ENCODE data around the gene RNPEP.

The RNPEP gene

DNA sequence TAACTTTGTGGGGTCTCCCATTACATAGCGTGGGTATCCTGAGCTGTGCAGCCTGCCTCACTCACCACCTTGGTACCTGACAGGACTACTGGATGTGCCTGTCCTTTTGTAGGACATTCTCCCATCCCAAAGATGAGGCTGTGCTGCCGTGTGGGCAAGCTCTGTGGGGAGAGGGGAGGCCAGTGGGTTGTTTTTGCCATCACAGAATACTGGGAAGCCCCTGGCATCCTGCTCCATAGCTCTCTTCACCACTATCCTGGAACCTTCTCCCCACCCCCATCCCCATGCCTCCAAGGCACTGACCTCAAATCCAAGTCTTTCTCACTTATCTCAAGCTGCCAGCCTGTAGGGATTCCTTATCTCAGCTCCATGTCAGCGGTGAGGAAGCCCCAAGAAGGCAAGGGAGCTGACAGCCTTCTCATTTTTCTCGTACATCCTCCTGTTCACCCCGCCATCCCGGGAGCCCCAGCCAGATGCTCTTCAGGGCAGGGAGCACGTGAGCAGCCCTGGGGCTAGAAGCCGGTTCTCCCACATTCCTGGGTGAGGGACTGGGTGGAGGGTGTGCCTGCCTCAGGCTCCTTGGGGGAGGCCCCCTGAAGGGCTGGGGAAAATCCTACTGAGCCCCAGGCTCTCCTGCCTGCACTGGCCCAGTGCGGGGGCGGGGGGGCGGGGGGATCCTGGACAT is 25.5 kb downstream of the RNPEP start:
- in situ Hi-C loops (cut with MboI; ENCODE audit: low sequenced_read_pairs) = loop anchor here (25.0 kb wide), 1 partner anchor 104 kb away; the partner anchor contains the start of gene GPR37L1

DNA sequence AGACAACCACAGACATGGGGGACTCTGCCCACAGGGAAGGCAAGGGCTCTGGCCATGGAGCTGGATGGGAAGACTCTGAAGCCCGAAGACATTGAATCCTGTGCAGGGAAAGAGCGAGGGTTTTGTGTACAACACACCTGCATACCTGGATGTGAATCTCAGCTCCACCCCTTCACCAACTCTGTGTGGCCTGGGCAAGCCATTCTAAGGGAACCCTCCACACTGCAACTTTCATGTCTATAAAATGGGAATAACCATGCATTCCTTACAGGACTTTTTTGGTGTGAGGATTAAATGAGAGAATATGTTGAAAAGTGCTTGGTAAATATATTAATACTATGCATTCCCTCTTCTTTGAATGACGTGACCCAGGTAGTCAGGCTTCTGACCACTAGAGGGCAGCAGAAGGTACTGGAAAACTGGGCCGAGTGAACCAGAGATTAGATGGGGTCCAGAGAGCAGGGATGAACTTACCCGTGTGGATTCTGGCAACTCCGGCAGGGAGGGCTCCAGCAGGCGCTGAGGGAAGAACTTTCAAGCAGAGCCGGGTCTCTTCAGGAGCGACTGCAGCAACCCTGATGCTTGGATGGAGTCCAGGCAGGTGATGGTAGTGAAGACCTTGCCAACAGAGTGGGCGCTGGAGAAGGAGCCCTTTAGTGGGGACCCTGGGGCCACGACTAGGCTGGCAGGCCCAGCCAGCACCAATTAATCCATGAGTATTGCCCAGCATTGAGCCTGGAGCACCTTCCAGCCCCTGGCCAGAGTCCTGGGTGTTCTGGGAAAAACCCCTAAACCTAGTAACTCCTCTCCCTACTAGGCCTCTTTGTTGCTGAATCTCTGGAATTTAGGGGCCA is 27.1 kb downstream of the RNPEP start:
- in situ Hi-C loops (cut with MboI; ENCODE audit: low sequenced_read_pairs) = loop anchor here (25.0 kb wide), 1 partner anchor 103 kb away; the partner anchor contains the start of gene GPR37L1

DNA sequence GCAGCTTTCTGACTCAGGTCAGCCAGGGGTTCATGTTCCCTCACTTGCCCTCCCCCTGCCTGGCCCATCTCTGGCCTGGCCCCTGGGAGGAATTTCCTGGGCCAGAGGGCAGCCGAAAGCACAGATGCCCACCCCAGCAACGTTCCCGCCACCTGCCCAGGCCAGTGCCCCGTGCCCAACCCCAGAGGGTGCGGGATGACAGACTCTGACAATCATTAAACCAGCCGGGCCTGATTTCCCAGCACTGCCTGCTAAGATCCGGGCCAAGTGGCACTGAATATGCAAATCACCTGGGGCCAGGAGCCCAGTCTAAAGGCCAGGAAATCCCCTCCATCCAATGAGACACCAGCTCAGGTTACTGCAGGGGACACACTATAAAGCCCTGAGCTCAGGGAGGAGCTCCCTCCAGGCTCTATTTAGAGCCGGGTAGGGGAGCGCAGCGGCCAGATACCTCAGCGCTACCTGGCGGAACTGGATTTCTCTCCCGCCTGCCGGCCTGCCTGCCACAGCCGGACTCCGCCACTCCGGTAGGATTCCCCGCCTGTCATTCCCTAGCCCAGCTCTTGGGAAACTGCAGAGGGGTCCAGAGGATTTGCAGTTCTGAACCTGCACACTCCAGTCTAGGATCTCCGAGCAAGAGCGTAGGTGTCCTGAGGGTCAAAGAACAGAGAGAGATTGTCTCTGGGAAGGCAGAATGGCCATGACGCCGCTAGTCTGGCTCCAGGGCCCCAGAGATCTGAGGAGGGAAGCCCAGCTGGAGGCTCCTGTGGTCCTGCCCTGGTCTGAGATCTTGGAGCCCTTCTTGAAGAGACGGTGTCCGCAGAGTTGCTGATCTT is 27.9 kb downstream of the RNPEP start, which contains the start of gene ELF3:
ELF3 (plus strand) TSS at position 408 of the 836 bp plus-strand sequence. CDS start 550 bp downstream, outside the sequence.
- in situ Hi-C loops (cut with MboI; ENCODE audit: low sequenced_read_pairs) = loop anchor here (25.0 kb wide), 1 partner anchor 102 kb away; the partner anchor contains the start of gene GPR37L1

DNA sequence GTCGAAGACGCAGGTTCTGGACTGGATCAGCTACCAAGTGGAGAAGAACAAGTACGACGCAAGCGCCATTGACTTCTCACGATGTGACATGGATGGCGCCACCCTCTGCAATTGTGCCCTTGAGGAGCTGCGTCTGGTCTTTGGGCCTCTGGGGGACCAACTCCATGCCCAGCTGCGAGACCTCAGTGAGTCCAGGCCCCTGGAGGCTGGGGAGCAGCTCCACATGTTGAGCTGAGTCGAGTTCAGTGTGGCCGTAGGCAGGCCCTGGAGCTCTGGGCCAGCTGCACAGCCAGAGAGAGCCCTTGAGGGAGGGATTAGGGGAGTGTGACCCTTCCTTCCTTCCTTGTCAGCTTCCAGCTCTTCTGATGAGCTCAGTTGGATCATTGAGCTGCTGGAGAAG is 29.5 kb downstream of the RNPEP start:
- in situ Hi-C loops (cut with MboI; ENCODE audit: low sequenced_read_pairs) = loop anchor here (25.0 kb wide), 1 partner anchor 100 kb away; the partner anchor contains the start of gene GPR37L1

DNA sequence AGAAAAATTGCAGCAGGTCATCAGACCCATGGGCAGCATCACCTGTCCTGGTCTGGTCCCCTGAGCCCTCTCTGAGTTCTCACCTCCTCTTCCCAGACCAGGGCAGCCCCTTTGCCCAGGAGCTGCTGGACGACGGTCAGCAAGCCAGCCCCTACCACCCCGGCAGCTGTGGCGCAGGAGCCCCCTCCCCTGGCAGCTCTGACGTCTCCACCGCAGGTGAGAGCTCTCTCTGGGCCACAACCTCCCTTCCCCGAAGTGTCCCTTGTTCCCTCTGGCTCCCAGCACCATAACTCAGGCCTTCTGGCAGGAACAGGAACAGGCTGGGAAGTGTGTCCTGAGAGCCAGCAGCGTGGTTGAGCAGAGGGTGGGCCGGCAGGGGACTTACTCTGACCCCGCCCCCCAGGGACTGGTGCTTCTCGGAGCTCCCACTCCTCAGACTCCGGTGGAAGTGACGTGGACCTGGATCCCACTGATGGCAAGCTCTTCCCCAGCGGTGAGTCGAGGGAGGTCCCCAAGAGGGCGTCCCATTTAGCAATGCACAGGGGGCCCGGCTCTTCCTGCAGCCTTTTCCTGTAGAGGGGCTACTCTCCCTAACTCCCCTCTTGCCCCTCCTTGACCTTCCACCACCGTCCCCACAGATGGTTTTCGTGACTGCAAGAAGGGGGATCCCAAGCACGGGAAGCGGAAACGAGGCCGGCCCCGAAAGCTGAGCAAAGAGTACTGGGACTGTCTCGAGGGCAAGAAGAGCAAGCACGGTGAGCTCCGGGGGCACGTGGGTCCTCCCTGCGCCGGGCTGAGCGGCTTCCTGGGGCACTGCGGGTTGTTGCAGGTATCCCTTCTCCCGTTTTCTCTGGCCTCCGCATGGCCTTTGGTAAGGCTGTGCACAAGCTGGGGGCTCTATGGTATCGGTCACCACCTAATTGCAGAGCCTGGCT is 30.4 kb downstream of the RNPEP start:
- in situ Hi-C loops (cut with MboI; ENCODE audit: low sequenced_read_pairs) = loop anchor here (25.0 kb wide), 1 partner anchor 99 kb away; the partner anchor contains the start of gene GPR37L1

DNA sequence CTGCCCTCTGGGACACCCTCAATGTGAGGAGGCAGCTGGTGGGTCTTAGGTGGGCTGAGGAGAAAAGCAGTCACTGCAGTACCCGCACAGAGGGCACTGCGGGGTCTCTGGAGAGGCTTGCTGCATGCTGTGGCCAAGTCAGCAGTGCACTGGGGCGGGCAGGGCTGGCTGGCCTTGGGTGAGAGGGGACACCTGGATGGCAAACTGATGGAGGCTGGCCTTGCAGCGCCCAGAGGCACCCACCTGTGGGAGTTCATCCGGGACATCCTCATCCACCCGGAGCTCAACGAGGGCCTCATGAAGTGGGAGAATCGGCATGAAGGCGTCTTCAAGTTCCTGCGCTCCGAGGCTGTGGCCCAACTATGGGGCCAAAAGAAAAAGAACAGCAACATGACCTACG is 31.2 kb downstream of the RNPEP start:
- in situ Hi-C loops (cut with MboI; ENCODE audit: low sequenced_read_pairs) = loop anchor here (25.0 kb wide), 1 partner anchor 99 kb away; the partner anchor contains the start of gene GPR37L1

DNA sequence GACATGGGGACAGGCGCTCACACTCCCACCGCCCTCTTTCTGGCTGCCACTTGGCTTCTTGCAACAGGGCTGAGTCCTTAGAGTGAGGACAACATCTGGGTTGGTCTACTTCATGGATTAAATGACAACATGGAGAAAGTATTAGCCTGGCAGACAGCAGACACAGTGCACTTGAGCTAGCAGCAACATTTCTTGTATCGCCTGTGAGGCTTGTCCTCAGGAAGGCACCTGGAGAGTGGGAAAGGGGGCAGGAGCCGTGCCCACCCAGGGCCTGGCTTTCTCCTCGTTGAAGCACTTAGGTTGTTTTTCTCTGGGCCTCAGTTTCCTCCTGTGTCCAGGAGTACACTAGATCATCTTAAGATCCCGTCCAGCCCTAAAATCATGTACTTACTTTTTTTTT is 31.6 kb downstream of the RNPEP start:
- in situ Hi-C loops (cut with MboI; ENCODE audit: low sequenced_read_pairs) = loop anchor here (25.0 kb wide), 1 partner anchor 98 kb away; the partner anchor contains the start of gene GPR37L1

DNA sequence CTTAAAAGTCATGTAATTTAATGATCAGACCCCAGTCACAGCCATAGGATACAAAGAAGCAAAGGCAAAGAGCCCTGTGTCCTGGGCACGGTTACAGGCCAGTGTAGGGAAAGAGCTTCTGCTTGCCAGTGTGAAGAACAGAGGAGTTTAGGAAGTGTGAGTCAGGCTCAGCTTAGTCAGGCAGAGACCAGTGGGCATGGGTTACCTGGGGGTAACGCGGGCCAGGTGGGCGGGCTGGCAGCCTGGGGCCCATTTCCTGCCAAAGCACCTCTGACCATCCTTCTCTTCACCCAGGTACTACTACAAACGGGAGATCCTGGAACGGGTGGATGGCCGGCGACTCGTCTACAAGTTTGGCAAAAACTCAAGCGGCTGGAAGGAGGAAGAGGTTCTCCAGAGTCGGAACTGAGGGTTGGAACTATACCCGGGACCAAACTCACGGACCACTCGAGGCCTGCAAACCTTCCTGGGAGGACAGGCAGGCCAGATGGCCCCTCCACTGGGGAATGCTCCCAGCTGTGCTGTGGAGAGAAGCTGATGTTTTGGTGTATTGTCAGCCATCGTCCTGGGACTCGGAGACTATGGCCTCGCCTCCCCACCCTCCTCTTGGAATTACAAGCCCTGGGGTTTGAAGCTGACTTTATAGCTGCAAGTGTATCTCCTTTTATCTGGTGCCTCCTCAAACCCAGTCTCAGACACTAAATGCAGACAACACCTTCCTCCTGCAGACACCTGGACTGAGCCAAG is 32.6 kb downstream of the RNPEP start:
- in situ Hi-C loops (cut with MboI; ENCODE audit: low sequenced_read_pairs) = loop anchor here (25.0 kb wide), 1 partner anchor 97 kb away; the partner anchor contains the start of gene GPR37L1

DNA sequence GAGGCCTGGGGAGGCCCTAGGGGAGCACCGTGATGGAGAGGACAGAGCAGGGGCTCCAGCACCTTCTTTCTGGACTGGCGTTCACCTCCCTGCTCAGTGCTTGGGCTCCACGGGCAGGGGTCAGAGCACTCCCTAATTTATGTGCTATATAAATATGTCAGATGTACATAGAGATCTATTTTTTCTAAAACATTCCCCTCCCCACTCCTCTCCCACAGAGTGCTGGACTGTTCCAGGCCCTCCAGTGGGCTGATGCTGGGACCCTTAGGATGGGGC is 33.2 kb downstream of the RNPEP start:
- in situ Hi-C loops (cut with MboI; ENCODE audit: low sequenced_read_pairs) = loop anchor here (25.0 kb wide), 1 partner anchor 97 kb away; the partner anchor contains the start of gene GPR37L1

DNA sequence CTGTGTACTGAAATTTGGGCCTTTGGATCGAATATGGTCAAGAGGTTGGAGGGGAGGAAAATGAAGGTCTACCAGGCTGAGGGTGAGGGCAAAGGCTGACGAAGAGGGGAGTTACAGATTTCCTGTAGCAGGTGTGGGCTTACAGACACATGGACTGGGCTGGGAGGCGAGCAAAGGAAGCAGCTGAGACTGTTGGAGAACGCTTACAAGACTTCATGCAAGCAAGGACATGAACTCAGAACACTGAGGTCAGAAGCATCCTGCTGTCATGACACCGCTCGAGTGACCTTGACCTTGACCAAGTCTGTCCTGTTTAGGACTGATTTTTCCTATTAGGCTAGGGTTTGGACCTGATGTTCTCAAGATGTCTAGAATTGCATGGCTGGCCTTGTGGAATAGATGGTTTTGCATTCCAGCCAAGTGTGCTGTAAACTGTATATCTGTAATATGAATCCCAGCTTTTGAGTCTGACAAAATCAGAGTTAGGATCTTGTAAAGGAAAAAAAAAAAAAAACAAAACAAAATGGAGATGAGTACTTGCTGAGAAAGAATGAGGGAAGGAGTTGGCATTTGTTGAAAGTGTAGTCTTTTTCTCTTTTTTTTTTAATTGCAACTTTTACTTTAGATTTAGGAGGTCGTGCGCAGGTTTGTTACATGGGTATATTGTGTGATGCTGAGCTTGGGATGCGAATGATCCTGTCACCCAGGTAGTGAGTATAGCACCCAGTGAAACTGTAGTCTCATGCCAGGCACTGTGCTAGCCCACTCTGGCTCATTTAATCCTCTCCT is 33.8 kb downstream of the RNPEP start:
- in situ Hi-C loops (cut with MboI; ENCODE audit: low sequenced_read_pairs) = loop anchor here (25.0 kb wide), 1 partner anchor 96 kb away; the partner anchor contains the start of gene GPR37L1

DNA sequence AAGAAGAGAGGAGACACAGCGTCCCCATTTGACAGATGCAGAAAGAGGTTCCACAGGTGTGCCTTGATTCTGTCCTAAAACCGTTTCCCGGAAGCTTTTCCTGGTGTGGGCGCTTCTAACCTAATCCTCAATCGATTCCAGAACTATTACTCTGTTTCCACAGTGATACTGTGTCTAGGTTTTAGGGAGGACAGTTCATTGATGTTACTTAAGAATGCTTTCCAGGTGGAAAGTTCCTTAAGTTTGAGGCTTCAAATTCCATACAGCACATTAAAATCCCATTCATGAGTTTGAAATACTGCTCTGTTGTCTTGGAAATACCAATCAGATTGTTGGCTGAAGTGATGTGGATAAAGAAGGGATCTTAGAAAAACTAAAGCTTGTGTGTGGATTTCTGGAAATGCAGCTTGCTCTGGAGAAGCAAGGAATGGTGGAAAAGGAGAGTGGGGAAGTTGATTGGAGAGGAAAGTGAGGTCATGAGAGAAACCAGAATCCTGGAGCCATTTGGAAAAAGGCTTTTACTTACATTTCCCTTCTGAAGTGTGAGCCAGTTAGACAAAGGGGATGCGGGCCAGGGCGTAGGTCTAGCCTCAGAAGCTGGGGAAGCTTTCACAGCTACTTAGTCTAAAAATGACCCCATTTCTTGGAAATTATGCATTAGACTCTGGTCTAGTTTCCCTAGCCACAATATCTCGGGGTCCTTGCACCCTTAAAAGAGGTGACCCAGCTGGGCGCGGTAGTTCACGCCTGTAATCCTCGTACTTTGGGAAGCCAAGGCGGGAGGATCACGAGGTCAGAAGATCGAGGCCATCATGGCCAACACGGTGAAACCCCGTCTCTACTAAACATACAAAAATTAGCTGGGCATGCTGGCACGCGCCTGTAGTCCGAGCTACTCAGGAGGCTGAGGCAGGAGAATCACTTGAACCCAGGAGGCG is 34.6 kb downstream of the RNPEP start:
- in situ Hi-C loops (cut with MboI; ENCODE audit: low sequenced_read_pairs) = loop anchor here (25.0 kb wide), 1 partner anchor 95 kb away; the partner anchor contains the start of gene GPR37L1

DNA sequence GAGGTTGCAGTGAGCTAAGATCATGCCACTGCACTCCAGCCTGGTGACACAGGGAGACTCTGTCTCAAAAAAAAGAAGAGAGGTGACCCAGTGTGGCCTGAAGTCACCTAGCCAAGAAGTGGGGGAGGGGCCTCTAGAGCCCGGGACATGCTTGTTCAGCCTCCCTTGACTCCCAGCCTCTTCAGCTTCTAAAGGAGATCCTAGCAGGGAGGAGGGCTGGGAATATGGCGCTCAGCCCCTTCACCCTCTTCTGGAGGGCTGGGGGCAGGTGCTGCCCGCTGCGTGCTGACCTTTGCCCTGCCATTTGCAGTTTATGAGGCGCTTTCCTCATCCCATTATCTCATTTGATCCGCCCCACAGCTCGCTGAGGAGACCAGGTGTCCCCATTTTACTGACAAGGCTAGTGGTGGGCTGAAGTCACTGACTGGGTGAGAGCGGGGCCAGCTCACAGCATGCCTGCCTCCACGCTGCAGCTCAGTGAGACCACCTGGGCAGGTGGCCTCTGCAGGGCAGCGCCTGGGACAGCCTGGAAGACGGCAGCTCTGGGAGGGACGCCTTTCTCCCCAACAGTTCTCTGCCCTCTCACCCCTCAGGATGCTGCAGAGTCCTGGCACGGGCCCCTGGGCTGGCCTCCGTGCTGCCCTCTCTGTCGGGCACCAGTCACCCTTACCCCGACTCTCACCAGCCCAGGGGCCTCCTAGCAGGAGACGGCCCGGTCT is 35.5 kb downstream of the RNPEP start:
- in situ Hi-C loops (cut with MboI; ENCODE audit: low sequenced_read_pairs) = loop anchor here (25.0 kb wide), 1 partner anchor 94 kb away; the partner anchor contains the start of gene GPR37L1

DNA sequence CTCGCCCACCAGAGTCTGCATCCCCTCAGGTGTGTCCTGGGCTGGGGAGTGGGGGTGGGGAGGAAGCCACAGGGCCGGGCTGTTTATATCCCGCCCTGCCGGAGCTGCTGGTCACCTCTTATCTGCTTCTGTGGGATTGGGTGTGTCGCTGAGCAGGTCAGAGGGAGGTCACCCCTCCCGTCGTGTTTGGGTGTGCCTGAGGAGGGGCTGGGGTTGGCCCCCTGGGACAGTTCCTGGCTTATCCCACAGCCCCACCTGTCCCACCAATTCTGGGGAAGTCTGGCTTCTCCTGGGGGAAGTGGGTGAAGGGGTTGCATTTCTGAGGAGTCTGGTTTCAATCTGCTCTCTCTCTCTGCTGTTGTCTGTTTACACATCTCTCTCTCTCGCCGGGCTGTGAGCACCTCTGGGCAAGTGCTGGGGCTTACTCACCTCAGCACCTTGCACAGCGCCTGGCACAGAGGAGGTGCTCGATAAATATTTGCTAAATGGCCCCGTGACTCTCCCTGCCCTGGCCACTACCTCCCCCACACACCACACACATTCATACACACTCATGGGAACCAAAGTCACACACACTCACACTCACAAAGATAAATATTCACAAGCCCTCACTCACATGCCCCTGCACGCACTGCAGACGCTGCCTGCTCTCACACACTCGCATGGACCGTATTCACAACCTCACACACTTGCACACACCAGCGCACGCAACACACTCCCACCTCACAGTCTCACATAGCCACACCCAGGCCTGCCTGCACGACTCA is 36.2 kb downstream of the RNPEP start:
- in situ Hi-C loops (cut with MboI; ENCODE audit: low sequenced_read_pairs) = loop anchor here (25.0 kb wide), 1 partner anchor 94 kb away; the partner anchor contains the start of gene GPR37L1

DNA sequence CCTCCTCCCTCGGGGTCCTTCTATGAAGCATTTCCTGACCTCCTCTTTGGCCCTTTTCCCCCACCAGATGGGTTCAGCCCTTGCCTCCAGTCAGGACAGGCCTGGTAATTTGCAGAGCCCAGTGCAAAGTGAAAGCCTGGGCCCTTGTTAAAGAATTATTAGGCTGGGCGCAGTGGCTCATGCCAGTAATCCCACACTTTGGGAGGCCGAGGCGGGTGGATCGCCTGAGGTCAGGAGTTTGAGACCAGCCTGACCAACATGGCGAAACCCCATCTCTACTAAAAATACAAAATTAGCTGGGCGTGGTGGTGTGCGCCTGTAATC is 36.7 kb downstream of the RNPEP start:
- in situ Hi-C loops (cut with MboI; ENCODE audit: low sequenced_read_pairs) = loop anchor here (25.0 kb wide), 1 partner anchor 93 kb away; the partner anchor contains the start of gene GPR37L1

DNA sequence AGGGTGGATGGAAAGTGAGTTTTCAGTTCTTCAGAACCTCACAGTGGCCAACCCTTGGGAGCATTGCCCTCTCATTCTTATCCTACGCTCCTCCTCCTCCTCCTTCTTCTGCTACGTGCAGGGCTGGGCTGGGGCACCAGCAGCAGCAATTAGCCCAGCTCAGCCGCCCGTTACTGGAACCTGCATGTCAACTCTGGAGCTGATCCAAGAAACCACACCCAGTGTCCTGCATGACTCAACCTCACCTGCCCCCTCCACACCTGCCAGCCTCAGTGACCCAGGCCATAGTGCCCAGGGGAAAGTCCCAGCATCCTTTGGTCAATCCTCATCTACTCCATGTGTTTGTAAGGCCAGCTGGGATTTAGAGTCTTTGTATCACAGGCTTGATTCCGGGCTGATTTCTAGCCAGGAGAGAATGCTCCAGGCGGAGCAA is 40.6 kb downstream of the RNPEP start:
- in situ Hi-C loops (cut with MboI; ENCODE audit: low sequenced_read_pairs) = loop anchor here (25.0 kb wide), 1 partner anchor 89 kb away; the partner anchor contains the start of gene GPR37L1

All from HL-60/S4 treated with retinoic acid at 250 ng/mL for 4 days and 3 days (cell line).